ENCODE measurements around the gene CD27.
"Not testable (repeated sequence)": the region's sequence is repeated elsewhere in the genome, so short reads cannot be mapped to it uniquely, and the experiment has no call there.

The CD27 gene

DNA sequence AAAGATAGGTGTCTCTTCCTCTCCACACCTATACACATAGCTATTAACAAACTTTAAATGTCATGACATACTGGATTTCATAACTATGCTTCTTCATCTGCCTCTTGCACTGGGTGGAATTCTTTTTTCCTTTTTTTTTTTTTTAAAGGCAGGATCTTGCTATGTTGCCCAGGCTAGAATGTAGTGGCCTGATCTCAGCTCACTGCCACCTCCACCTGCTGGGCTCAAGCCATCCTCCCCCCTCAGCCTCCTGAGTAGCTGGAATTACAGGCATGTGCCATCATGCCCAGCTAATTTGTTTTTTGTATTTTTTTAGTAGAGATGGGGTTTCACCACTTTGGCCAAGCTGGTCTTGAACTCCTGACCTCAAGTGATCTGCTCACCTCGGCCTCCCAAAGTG lies 43.5 kb downstream of the CD27 start:
- DNase-seq (ENCODE audit: low read depth), result no peak

DNA sequence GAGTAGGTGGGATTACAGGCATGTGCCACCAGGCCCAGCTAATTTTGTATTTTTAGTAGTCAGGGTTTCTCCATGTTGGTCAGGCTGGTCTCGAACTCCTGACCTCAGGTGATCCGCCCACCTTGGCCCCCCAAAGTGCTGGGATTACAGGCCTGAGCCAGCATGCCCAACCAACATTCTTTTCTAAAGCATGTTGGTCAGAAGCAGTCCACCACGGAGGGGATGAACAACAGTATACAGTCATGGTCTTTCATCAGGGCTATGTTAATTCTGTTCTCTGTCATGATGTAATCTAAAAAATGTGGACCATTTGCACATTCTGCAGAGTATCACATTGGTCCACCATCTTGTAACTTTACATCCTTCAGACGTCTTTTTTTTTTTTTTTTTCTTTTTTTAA lies 44.7 kb downstream of the CD27 start:
- DNase-seq (ENCODE audit: low read depth), result no peak

DNA sequence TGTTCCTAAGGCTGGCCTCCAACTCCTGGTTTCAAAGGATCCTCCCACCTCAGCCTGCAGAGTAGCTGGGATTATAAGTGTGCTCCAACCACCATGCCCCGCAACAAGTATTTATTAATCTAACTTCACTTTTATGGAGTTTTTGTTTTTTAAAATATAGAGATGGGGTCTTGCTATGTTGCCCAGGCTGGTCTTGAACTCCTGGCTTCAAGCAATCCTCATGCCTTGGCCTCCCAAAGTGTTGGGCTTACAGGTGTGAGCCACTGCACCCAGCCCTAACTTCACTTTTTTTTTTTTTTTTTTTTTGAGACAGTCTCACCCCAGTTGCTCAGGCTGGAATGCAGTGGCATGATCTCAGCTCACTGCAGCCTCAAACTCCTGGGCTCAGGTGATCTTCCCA lies 45.9 kb downstream of the CD27 start:
- not testable (repeated sequence) for DNase-seq (ENCODE audit: low read depth)

DNA sequence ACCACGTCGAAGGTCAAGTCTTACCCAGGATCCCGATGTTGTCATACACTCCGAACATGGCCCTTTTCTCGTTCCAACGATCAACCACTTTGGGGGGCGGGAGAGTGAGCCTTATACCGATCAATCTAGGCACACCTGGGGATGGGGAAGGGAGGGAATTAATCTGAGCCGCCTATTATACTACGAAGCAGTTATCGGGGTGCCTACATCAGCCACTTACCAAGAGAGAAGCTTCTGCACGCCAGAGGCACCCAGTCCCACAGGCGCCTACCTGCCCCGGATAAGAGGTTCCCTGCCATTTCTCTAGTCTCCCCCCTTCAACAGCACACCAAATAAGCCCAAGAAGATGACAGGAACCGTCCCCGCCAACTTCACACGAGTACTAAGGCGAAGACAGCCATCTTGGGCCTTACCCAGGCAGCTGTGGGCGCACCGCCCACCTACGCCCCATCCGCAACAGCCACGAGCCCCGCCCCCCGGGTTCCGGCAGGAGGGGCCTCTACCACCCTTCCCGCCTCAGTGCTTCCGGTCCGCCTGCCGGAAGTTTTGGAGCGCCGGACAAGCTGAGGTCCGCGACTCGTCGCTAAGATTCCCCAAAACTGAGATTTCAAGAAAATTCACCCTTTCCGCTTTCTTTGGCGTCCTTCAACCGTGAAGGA lies 48.2 kb downstream of the CD27 start, which contains the start of gene MRPL51:
MRPL51 (minus strand) TSS at position 425 of the 659 bp plus-strand sequence; CDS start at position 299, 126 bp downstream.
- peak; percentile 94 for DNase-seq (ENCODE audit: low read depth)

DNA sequence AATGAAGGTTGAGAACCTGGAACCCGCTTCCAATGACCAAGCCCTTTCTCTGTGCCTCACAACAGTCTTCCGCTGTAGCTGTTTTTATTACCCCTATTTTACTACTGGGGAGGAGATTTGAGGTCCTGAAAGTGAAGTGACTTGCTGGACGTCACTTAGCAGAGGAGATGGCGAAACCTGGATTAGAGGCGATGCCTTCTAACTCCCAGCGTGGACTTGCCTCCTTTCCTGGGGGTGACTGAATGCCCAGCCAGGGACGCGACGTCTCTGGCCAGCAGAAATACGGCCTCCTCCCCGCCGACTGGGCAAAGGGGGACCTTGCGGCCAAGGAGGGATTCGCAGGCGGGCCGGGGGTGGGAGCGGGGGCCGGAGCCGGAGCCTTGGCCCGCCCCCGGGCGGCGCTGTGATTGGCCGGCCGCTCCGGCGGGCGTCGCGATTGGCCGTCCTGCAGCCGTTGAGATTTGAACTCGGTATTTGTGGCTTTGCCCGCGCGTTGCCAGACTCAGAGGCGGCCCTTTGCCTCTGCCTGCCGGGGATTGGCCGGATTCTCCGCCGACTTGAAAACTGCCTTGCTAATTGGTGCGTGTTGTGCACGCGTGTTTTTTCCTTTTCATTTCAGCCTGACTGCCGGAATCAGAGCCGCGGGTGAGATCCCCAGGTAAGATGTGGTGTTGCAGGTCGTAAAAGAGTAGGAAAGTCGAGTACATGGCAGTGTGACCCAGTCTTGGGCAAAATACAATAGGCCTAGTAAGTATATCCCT lies 48.9 kb downstream of the CD27 start, which contains the start of gene NCAPD2:
NCAPD2 (plus strand) TSS at position 606 of the 761 bp plus-strand sequence. CDS start 997 bp downstream, outside the sequence.
- DNase-seq (ENCODE audit: low read depth), result peak; percentile 93

DNA sequence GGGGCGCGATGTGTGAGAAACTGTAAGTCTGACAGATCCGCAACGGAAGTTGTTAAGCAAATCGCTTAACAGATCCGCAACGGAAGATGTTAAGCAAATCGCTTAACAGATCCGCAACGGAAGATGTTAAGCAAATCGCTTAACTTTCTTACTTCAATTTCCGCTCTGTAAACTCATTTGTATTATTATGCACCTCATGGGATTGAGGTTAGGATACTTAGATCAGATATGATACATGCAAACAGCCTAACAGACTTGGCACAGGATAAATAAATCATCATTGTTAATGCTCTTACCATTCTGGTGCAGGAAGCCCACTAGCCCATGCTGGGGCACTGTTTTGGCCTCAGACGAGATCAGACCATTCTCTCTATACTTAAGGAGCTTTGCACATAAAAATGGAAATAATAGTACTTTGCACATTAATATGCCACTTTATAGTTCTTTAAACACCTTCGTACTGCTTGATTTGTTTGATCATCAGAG lies 49.5 kb downstream of the CD27 start:
- no peak for DNase-seq (ENCODE audit: low read depth)

DNA sequence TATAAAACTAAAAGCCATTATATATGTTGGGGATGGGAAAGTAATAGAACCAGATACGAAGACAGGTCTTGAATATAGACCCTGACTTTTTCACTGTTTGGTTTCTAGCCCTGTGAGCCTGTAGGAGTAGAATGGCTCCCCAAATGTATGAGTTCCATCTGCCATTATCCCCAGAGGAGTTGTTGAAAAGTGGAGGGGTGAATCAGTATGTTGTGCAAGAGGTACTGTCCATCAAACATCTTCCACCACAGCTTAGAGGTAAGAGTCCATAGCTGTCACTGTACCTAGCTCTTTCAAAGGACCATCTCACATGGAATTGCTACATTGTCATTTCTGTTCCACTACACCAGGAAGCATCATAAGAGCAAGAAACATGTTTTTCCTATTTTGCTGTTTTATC lies 50.2 kb downstream of the CD27 start:
- DNase-seq (ENCODE audit: low read depth), result no peak

DNA sequence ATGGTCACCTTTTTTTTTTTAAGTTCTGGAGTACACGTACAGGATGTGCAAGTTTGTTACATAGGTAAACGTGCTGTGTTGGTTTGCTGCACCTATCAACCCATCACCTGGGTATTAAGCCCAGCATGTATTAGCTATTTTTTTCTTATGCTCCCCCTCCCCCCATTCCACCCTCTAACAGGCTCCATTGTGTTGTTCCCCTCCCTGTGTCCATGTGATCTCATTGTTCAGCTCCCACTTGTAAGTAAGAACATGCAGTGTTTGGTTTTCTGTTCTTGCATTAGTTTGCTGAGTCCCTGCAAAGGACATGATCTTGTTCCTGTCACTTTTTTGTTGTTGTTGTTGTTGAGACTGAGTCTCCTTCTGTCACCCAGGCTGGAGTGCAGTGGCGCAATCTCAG lies 52.5 kb downstream of the CD27 start:
- DNase-seq (ENCODE audit: low read depth), result not testable (repeated sequence)

DNA sequence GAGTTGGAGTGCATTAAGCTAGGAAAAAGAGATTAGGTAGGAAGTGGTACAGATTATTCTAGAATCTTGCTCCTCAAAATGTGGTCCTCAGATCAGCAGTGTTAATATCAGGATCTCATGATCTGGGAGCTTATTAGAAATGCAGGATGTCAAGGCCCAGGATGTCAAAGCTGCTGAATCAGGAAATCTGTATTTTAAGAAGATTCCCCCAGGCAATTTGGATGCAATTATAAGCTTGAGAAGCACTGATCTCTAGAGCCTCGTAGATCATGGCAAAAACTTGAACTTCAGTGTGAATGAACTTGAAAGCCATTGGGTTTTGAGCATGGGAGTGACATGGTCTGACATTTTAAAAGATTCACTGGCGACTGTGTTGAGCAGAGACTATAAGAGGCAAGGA lies 55.7 kb downstream of the CD27 start:
- DNase-seq (ENCODE audit: low read depth), result no peak
